SH-SY5Y (cell line): Measurements from ENCODE around the gene LLGL1.

Source experiments
- GATA2 ChIP-seq: IDR thresholded peaks from 2 replicates; pipeline ENCODE4 v1.6.1; 2011; ENCODE audit warnings: mild to moderate bottlenecking, low read depth, low read length
- GATA3 ChIP-seq: IDR thresholded peaks from 2 replicates; pipeline ENCODE4 v1.6.1; 2011; ENCODE audit warnings: low read depth, mild to moderate bottlenecking, low read length, moderate library complexity

- TF ChIP-seq GATA2 (no peak), GATA3 (no peak)
These were observed 33.5 kb upstream of the LLGL1 start for GRCh38 chr17:18191967-18192366.
